ENCODE results near the gene TSSK1B. TPM values are rescaled to one million over a fixed set of nuclear protein-coding genes. Genes with fewer than 3 reads are reported as not detected.

Gene TSSK1B, protein sequence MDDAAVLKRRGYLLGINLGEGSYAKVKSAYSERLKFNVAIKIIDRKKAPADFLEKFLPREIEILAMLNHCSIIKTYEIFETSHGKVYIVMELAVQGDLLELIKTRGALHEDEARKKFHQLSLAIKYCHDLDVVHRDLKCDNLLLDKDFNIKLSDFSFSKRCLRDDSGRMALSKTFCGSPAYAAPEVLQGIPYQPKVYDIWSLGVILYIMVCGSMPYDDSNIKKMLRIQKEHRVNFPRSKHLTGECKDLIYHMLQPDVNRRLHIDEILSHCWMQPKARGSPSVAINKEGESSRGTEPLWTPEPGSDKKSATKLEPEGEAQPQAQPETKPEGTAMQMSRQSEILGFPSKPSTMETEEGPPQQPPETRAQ
- total RNA-seq (not detected), total RNA-seq (0 to 0.06 (median 0) reads per million in 172 experiments)
- not detected for polyA plus RNA-seq (2013, experiment 1 of 2)
- not detected for polyA plus RNA-seq (2013, experiment 2 of 2)

DNA sequence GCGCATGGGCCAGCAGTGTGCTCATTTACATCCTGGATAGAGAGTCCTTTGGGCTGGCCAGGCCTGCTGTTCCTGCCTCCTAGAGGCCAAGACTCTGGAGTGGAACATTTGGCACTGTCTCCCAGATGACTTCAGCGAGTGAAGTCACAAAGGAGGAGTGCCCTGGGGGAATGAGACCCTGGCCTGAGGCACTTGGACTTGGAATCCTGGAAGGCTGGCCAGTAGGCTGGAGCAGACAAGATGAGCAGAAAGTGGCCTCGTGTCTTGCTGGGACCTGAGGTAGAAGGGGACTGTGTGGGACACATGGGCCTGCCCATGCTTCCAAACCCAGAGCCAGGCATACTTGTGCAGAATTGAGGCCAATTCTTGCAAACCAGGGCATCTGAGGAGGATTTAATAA lies at the start of gene TSSK1B:
Gene TSSK1B, minus strand, starts transcription at position 101 of the 400 bp plus-strand sequence. CDS start 150 bp downstream, outside the sequence.
- DNase-seq (no peak), ATAC-seq (ENCODE audit: poor library complexity) (no peak)
- Mint-ChIP-seq H3K4me1 (ENCODE audit: low read depth) (no peaks in the 10 kb centered on the region), H3K4me3 (no peak within 1 kb of the TSS), H3K27me3 (no peaks in the 10 kb centered on the region), H3K36me3 (ENCODE audit: low read depth) (no peaks in the 10 kb centered on the region), H3K27ac (no peak within 1 kb of the TSS), H3K9me3 (no peaks in the 10 kb centered on the region)
- TF ChIP-seq, protein P1, sequence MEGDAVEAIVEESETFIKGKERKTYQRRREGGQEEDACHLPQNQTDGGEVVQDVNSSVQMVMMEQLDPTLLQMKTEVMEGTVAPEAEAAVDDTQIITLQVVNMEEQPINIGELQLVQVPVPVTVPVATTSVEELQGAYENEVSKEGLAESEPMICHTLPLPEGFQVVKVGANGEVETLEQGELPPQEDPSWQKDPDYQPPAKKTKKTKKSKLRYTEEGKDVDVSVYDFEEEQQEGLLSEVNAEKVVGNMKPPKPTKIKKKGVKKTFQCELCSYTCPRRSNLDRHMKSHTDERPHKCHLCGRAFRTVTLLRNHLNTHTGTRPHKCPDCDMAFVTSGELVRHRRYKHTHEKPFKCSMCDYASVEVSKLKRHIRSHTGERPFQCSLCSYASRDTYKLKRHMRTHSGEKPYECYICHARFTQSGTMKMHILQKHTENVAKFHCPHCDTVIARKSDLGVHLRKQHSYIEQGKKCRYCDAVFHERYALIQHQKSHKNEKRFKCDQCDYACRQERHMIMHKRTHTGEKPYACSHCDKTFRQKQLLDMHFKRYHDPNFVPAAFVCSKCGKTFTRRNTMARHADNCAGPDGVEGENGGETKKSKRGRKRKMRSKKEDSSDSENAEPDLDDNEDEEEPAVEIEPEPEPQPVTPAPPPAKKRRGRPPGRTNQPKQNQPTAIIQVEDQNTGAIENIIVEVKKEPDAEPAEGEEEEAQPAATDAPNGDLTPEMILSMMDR (IDR thresholded peaks at IDR 0.05), result no peak
- POLR2A ChIA-PET, result no interaction called here
- Histone ChIP-seq H3K27ac (ENCODE audit: low read depth in 1 of 2, low read length in 2 of 2) (no peak within 1 kb of the TSS), H3K4me1 (ENCODE audit: insufficient read depth, low read length) (no peaks in the 10 kb centered on the region), H3K9me3 (ENCODE audit: control insufficient read depth in 1 of 2, insufficient read depth in 1 of 2, low read length in 2 of 2) (peaks cover 0 to 7% of the 10 kb centered on the region in 2 experiments), H3K36me3 (ENCODE audit: insufficient read depth, low read length) (no peaks in the 10 kb centered on the region), H3K27me3 (ENCODE audit: control insufficient read depth in 1 of 2, insufficient read depth in 2 of 2, low read length in 2 of 2) (peaks cover 0 to 3% of the 10 kb centered on the region in 2 experiments), H3K4me3 (ENCODE audit: low read length) (no peak within 1 kb of the TSS)
- CTCF ChIA-PET, result no interaction called here
- intact Hi-C loops (cut with DNase I, micrococcal nuclease), result no loop called here

DNA sequence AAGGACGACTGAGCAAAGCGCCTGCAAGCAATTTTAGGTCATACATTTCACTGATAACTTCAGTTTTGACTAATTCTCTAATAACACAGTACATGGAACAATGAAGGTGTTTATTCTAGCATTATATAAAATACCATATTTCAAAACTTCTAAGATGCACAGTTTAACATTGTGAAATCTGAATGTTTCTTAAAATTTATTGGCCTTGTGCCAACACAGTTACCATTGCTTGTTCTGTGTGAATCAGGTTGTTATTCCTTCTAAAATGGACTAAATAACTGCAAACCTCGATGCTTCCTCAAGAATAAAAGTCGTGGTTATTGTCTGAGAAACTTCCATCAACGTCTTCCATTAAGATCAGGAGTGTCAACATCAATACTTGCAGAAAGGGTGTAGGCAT lies 45.5 kb upstream of the TSSK1B start:
- no peak for ATAC-seq (ENCODE audit: poor library complexity)
- no peaks in the 10 kb centered on the region for H3K9me3 Mint-ChIP-seq
- H3K4me3 Mint-ChIP-seq, result no peak overlapping the region
- H3K27me3 ChIP-seq (ENCODE audit: control insufficient read depth in 1 of 2, insufficient read depth in 2 of 2, low read length in 2 of 2), result peaks cover 0 to 15% of the 10 kb centered on the region in 2 experiments
- no peaks in the 10 kb centered on the region for H3K4me1 ChIP-seq (ENCODE audit: insufficient read depth, low read length)
- TF ChIP-seq, protein P1 (IDR thresholded peaks at IDR 0.05), result no peak
- no peak overlapping the region for H3K27ac Mint-ChIP-seq
- no peaks in the 10 kb centered on the region for H3K9me3 ChIP-seq (ENCODE audit: control insufficient read depth in 1 of 2, insufficient read depth in 1 of 2, low read length in 2 of 2)
- no peak for DNase-seq
- no peaks in the 10 kb centered on the region for H3K4me1 Mint-ChIP-seq (ENCODE audit: low read depth)
- ChIA-PET POLR2A (no interaction called here), CTCF (no interaction called here)
- no peaks in the 10 kb centered on the region for H3K36me3 ChIP-seq (ENCODE audit: insufficient read depth, low read length)
- intact Hi-C loops (cut with DNase I, micrococcal nuclease), result loop anchor here in 1 of 2 experiments (10.0 kb wide), 1 partner anchor 145 kb away; no protein-coding TSS in a partner anchor
- peaks cover 51% of the 10 kb centered on the region for H3K27me3 Mint-ChIP-seq
- H3K4me3 ChIP-seq (ENCODE audit: low read length), result no peak overlapping the region
- no peak overlapping the region for H3K27ac ChIP-seq (ENCODE audit: low read depth in 1 of 2, low read length in 2 of 2)
- H3K36me3 Mint-ChIP-seq (ENCODE audit: low read depth), result no peaks in the 10 kb centered on the region

DNA sequence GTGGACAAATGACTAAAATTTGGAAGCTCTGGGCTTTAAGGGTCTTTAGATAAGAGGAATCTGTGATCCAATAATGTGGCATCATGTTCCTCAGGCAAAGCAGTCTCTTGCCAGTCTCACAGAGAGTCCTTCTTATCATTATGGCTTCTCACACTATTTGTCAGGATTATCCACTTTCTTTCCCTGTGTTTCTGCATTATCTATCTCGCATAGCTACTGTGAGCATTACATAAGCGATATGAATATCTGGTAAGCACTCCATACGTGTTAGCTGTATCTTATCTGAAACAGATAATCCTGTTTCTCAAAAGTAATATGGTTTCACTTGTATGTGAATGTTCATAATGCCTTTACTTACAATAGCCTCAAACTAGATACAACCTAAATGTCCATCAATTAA lies 43.9 kb upstream of the TSSK1B start:
- H3K4me3 Mint-ChIP-seq, result no peak overlapping the region
- ChIA-PET CTCF (no interaction called here), POLR2A (no interaction called here)
- Histone ChIP-seq H3K27ac (ENCODE audit: low read depth in 1 of 2, low read length in 2 of 2) (no peak overlapping the region), H3K4me1 (ENCODE audit: insufficient read depth, low read length) (no peaks in the 10 kb centered on the region), H3K27me3 (ENCODE audit: control insufficient read depth in 1 of 2, insufficient read depth in 2 of 2, low read length in 2 of 2) (peaks cover 12 to 13% of the 10 kb centered on the region in 2 experiments), H3K4me3 (ENCODE audit: low read length) (no peak overlapping the region), H3K9me3 (ENCODE audit: control insufficient read depth in 1 of 2, insufficient read depth in 1 of 2, low read length in 2 of 2) (no peaks in the 10 kb centered on the region), H3K36me3 (ENCODE audit: insufficient read depth, low read length) (no peaks in the 10 kb centered on the region)
- TF ChIP-seq, protein P1 (IDR thresholded peaks at IDR 0.05), result no peak
- H3K4me1 Mint-ChIP-seq (ENCODE audit: low read depth), result no peaks in the 10 kb centered on the region
- no peak for DNase-seq
- H3K9me3 Mint-ChIP-seq, result no peaks in the 10 kb centered on the region
- peaks cover 51% of the 10 kb centered on the region for H3K27me3 Mint-ChIP-seq
- ATAC-seq (ENCODE audit: poor library complexity), result no peak
- H3K36me3 Mint-ChIP-seq (ENCODE audit: low read depth), result no peaks in the 10 kb centered on the region
- intact Hi-C loops (cut with DNase I, micrococcal nuclease), result no loop called here
- H3K27ac Mint-ChIP-seq, result no peak overlapping the region
